Mononuclear cell (primary cell): ENCODE data around the gene TP53TG5. TPM values are rescaled to one million over a fixed set of nuclear protein-coding genes. Genes with fewer than 3 reads are reported as not detected.

ENCODE experiments used
- H3K27me3 ChIP-seq: 2 replicates; pipeline ENCODE4 v1.6.0; 2011; ENCODE audit warnings: low read length, control low read depth; ENCODE audit not compliant: insufficient read depth
- H3K4me1 ChIP-seq: 2 replicates; pipeline ENCODE4 v1.5.1; 2011; ENCODE audit warnings: mild to moderate bottlenecking, low read length, control low read depth; ENCODE audit not compliant: insufficient read depth
- H3K4me3 ChIP-seq: 2 replicates; pipeline ENCODE4 v1.5.1; 2011; ENCODE audit warnings: mild to moderate bottlenecking, low read length, moderate library complexity
- H3K9me3 ChIP-seq: 2 replicates; pipeline ENCODE4 v1.5.1; 2011; ENCODE audit warnings: low read depth, mild to moderate bottlenecking, control low read depth, low read length
- total RNA-seq: library from RNA; depleted of rRNA; stranded (reverse); fragments of >200 nt; gene quantifications from one replicate; pipeline ENCODE4 v1.2.3, GENCODE V29; 2012

TP53TG5 gene
- under 0.01 TPM for total RNA-seq

GRCh38 chr20:45378191-45378590 is at the start of gene TP53TG5:
Gene TP53TG5 (minus strand): TSS chr20:45378325. CDS start chr20:45378236, 89 bp downstream.
- H3K27me3 ChIP-seq, result no peaks in the 10 kb centered on the region
- no peak within 1 kb of the TSS for H3K4me3 ChIP-seq
- no peaks in the 10 kb centered on the region for H3K9me3 ChIP-seq
- peaks cover 8% of the 10 kb centered on the region for H3K4me1 ChIP-seq

DNA sequence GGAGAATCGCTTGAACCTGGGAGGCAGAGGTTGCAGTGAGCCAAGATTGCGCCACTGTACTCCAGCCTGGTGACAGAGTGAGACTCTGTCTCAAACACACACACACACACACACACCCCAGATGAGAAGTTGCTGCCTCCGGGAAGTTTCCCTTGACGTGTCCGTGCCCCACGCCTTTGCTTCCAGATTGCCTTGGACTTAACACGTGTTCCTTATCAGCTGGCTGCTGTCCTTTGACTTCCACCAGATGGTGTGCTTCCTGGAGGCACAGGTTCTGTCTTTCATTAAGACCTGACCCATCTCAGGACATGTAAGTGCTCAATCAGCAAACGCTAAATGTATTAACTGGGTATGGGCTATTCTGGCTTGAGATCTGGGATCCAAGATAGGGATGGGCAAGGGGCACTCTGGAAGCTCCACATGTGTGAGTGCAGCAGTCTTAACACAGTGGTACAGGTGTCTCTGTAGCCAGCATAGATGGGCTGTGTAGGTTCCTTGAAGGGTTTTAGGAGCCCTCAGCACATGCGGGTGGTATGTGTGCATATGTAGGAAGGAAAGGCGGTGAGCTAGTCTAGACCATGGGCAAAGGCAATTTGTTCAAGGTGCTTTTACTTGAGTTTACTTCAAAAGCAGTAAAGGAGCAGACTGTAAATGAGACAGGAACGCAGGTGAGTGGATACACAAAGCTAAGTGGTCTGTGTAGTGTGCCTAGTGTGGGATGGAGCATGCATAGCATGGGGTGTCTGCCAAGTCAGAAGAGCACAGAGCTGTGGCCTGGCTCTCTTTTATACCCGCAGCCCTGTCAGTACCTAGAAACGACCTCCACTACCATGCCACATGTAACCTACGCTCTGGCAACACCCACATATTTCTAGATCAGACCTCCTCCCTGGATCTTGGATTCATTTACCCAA is 49.4 kb upstream of the TP53TG5 start:
- H3K4me1 ChIP-seq, result peaks cover 9% of the 10 kb centered on the region
- no peaks in the 10 kb centered on the region for H3K27me3 ChIP-seq
- H3K9me3 ChIP-seq, result no peaks in the 10 kb centered on the region
- H3K4me3 ChIP-seq, result no peak overlapping the region

DNA sequence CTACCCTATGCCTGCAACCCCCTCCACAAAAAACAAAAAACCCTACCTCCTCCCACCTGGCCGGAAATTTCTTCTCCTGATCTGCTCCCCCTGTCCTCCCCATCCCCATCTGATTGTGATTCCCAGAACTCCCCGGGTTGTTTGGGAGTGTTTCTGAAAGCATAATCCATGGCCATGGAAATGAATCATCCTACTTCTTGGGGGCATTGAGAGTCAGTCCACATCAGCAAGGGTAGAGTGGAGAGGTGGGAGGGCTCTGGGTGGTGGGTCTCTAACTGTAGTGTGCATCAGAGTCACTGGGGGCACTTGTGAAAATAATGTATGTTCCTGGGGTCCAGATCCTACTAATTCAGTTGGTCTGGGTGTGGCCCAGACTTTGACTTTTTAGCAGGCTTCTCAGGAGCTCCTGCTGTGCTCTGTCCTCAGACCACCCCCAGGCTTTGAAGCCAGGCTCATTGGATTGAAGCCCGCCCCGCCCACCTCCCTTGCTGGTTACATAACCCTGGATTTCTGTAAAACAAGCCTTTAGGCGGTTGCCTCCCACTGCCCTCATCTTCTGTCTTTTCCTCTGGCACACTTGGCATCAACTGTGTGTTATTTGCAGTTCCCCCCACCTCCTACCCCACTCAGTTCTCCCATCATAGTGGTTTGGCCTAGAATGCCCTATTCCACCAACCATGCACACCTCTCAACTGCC is 48.3 kb upstream of the TP53TG5 start:
- no peak overlapping the region for H3K4me3 ChIP-seq
- no peaks in the 10 kb centered on the region for H3K4me1 ChIP-seq
- no peaks in the 10 kb centered on the region for H3K9me3 ChIP-seq
- H3K27me3 ChIP-seq, result no peaks in the 10 kb centered on the region

DNA sequence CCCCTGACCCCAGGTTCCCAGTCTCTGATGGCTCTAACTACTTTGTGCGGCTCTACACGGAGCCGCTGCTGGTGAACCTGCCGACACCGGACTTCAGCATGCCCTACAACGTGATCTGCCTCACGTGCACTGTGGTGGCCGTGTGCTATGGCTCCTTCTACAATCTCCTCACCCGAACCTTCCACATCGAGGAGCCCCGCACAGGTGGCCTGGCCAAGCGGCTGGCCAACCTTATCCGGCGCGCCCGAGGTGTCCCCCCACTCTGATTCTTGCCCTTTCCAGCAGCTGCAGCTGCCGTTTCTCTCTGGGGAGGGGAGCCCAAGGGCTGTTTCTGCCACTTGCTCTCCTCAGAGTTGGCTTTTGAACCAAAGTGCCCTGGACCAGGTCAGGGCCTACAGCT is 47.4 kb upstream of the TP53TG5 start:
- no peaks in the 10 kb centered on the region for H3K27me3 ChIP-seq
- no peaks in the 10 kb centered on the region for H3K9me3 ChIP-seq
- H3K4me1 ChIP-seq, result no peaks in the 10 kb centered on the region
- no peak overlapping the region for H3K4me3 ChIP-seq

GRCh38 chr20:45423700-45424099 is 45.6 kb upstream of the TP53TG5 start:
- Histone ChIP-seq H3K9me3 (no peaks in the 10 kb centered on the region), H3K4me3 (no peak overlapping the region), H3K27me3 (no peaks in the 10 kb centered on the region), H3K4me1 (no peaks in the 10 kb centered on the region)

DNA sequence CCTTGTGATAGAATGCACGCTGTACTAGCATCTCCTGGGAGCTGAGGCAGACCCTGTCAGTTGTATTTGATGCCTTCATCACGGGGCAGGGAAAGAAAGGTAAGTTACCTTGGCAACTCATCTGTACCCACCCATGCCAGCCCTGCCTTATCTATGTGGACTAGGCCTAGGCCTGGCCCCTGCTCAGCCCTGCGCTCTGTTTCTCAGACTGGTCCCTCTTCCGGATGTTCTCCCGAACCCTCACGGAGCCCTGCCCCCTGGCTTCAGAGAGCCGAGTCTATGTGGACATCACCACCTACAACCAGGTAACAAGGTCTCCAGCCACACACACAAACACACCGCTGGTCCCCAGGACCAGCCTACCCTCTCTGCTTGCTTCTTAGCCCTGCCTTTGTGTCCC is 42.0 kb upstream of the TP53TG5 start:
- Histone ChIP-seq H3K9me3 (no peaks in the 10 kb centered on the region), H3K4me3 (no peak overlapping the region), H3K27me3 (no peaks in the 10 kb centered on the region), H3K4me1 (peaks cover 16% of the 10 kb centered on the region)

- Histone ChIP-seq H3K4me3 (no peak overlapping the region), H3K9me3 (no peaks in the 10 kb centered on the region), H3K4me1 (peaks cover 16% of the 10 kb centered on the region), H3K27me3 (no peaks in the 10 kb centered on the region)
Observed at GRCh38 chr20:45419188-45420091, 41.3 kb upstream of the TP53TG5 start.

DNA sequence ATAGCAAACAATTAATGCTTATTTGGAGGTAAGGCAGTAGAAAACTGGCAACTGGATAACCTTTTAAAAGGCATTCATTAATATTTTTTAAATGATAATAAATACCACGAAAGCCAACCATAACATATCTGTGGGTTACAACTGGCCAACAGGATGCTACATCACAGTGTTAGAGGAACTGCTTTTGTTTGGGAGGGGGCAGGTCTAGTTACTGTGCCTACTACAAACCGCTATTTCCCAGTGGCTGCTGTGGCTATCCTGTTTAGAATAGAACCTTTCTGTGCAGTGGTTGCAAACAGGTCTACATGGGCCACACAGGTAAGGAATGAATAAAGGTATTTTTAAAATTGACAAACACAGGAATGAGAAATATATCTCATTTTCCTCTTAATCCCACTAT is 38.8 kb upstream of the TP53TG5 start:
- H3K4me3 ChIP-seq, result peak overlapping the region; percentile 98
- no peaks in the 10 kb centered on the region for H3K9me3 ChIP-seq
- no peaks in the 10 kb centered on the region for H3K27me3 ChIP-seq
- peaks cover 16% of the 10 kb centered on the region for H3K4me1 ChIP-seq

GRCh38 chr20:45415822-45416637 is 37.9 kb upstream of the TP53TG5 start, which contains the start of gene PIGT:
Gene PIGT (plus strand): TSS chr20:45416141. CDS start chr20:45416157, 16 bp downstream.
- peak within 1 kb of the TSS; percentile 98 for H3K4me3 ChIP-seq
- H3K4me1 ChIP-seq, result peaks cover 16% of the 10 kb centered on the region

DNA sequence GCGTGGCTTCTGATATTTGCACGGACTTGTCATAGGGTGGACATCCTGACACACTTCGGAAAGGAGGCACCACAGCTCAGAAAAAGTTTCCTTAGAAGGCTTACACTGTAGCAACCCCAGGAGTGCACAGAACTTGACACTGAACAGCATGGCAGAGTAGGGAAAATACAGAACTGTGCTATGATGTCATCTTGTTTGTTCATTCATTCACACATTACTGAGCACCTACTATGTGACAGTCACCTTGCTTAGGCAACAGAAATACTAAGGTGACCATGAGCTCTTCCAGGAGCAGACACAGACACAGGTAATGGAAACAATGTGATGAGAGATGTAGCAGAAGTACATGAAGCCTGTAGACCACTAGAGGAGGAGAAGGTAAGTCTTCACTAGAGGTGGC is 35.4 kb upstream of the TP53TG5 start:
- Histone ChIP-seq H3K27me3 (no peaks in the 10 kb centered on the region), H3K4me3 (no peak overlapping the region), H3K4me1 (peaks cover 21% of the 10 kb centered on the region), H3K9me3 (no peaks in the 10 kb centered on the region)

More at GRCh38 chr20:45415822-45416637, 37.9 kb upstream of the TP53TG5 start, which contains the start of gene PIGT:
- Histone ChIP-seq H3K9me3 (no peaks in the 10 kb centered on the region), H3K27me3 (no peaks in the 10 kb centered on the region)

- Histone ChIP-seq H3K4me1 (peaks cover 23% of the 10 kb centered on the region), H3K4me3 (no peak overlapping the region), H3K27me3 (no peaks in the 10 kb centered on the region), H3K9me3 (no peaks in the 10 kb centered on the region)
Observed at GRCh38 chr20:45412653-45413052, 34.5 kb upstream of the TP53TG5 start.

DNA sequence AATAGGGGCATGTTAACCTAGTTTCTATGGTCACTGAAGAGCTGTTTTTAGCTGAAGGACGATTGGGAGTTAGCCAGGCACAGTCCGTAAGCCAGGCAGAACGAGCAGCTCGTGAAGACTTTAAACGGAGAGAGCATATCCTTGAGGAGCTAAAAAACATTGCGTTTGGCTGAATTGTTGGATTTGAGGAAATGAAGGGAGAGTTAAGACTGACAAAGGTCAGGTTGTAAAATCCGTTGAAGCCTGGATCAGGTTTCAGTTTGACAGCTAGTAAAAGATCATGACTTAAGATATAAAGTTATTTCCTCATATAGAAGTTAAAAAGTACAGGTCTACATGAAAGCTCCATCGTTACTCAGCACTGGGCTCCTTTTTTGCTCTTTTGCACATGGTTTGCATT is 32.8 kb upstream of the TP53TG5 start:
- H3K9me3 ChIP-seq, result no peaks in the 10 kb centered on the region
- H3K4me1 ChIP-seq, result peaks cover 24% of the 10 kb centered on the region
- H3K4me3 ChIP-seq, result no peak overlapping the region
- no peaks in the 10 kb centered on the region for H3K27me3 ChIP-seq

DNA sequence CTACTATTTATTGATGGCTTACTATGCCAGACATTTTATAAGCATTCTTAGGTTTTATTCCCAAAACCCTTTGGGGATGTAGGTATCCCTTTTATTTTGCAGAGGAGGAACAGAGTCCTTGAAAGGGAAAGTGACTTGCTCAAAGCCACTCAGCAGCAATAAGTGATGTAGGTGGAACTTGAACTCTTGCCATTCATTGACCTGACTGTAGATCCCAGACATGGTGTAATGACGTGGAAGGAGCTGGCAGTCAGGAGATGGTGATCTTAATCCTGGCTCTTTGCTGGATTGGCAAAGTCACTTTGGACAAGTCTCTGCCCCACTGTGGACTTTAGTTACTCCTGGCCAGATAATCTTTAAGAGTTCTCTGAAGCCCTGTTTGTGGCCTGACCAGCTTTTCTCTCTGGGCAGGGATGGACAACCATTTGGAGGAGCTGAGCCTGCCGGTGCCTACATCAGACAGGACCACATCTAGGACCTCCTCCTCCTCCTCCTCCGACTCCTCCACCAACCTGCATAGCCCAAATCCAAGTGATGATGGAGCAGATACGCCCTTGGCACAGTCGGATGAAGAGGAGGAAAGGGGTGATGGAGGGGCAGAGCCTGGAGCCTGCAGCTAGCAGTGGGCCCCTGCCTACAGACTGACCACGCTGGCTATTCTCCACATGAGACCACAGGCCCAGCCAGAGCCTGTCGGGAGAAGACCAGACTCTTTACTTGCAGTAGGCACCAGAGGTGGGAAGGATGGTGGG is 31.6 kb upstream of the TP53TG5 start:
- no peaks in the 10 kb centered on the region for H3K9me3 ChIP-seq
- H3K4me1 ChIP-seq, result peaks cover 31% of the 10 kb centered on the region
- no peak overlapping the region for H3K4me3 ChIP-seq
- H3K27me3 ChIP-seq, result peaks cover 6% of the 10 kb centered on the region
